Tibial nerve (tissue), 3 donors: ENCODE data around the gene ZNF138.

ENCODE experiments used
- CTCF ChIP-seq, 5 experiments: fragments of 200-600 bp in 3 of 5; fragments of 450-650 bp in 2 of 5; sonication (generic) in 3 of 5; IDR thresholded peaks; one replicate each; pipeline ENCODE4 v1.5.1; 2016 to 2019; ENCODE audit warnings: antibody characterized with exemption in 5 of 5, mild to moderate bottlenecking in 3 of 5, moderate library complexity in 2 of 5
- POLR2A ChIP-seq, 2 donors: fragments of 450-650 bp; IDR thresholded peaks; one replicate each; pipeline ENCODE4 v1.6.1; 2017; ENCODE audit warnings: antibody characterized with exemption in 2 of 2, mild to moderate bottlenecking in 2 of 2, moderate library complexity in 2 of 2

GRCh38 chr7:64879086-64879730 is 85.0 kb downstream of the ZNF138 start:
- no peak for TF ChIP-seq CTCF (IDR thresholded peaks at IDR 0.05)
- no peak for TF ChIP-seq POLR2A (IDR thresholded peaks at IDR 0.05)
